CD4-positive, alpha-beta T cell treated with Interleukin-15 for 1 hour (primary cell): ENCODE results near the gene GOT2.
A peak's percentile ranks its signal among the peaks of the same experiment; 100 is the strongest.
"Not testable (repeated sequence)": the region's sequence is repeated elsewhere in the genome, so short reads cannot be mapped to it uniquely, and the experiment has no call there.

ENCODE experiments used
- DNase-seq: peaks from one replicate; pipeline ENCODE4 v3.0.0-alpha.2; 2020

Gene GOT2

DNA sequence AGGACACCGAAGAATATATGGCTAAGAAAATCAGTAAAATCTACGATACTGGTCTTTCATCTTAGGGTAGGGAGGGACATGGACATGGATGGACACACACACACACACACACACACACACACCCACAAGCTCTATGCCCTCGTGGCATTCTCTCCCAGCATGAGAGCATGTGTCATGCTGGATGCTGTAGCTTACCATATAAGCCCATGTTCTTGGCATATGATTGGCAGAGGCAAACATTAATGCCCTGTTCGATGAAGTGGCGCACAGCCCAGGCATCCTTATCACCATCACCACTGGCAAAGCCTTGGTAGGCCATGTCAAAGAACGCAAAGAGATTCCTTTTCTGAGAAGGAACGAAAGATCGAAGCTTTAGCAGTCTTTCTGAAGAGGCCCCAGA is 17.6 kb downstream of the GOT2 start:
- DNase-seq: no peak

DNA sequence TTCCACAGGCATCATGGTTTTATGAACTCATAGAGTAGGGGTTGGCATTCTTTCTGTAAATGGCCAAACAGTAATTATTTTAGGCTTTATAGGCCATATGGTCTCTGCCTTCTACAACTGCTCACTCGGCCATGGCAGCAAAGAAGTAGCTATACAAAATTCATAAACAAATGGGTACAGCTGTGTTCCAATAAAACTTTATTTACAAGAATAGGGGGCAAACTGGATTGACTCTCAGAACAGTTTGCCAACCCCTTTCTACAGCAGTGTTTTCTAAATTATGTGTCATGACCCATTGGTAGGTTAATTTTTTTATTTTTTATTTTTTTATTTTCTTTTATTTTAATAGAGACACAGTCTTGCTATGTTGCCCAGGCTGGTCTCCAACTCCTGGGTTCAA is 20.4 kb downstream of the GOT2 start:
- no peak for DNase-seq

DNA sequence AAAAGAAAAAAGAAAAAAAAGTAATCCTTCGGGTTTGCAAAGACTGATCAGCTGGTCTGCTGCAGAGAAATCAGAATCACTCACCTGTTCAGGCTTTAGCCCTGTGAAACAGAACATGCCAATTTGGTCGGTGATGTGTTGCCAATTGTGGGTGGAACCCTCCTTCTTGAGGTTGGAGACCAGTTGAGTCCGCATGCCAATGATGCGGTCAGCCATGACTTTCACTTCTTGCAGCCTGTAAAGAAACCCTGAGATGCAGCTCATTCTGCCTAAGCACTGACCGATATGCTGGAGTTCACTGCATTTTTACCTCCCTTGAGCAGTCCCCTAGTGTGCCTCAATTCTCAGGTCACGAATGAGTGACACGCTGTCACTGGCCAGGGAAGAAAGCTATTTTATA is 24.8 kb downstream of the GOT2 start:
- DNase-seq: no peak

DNA sequence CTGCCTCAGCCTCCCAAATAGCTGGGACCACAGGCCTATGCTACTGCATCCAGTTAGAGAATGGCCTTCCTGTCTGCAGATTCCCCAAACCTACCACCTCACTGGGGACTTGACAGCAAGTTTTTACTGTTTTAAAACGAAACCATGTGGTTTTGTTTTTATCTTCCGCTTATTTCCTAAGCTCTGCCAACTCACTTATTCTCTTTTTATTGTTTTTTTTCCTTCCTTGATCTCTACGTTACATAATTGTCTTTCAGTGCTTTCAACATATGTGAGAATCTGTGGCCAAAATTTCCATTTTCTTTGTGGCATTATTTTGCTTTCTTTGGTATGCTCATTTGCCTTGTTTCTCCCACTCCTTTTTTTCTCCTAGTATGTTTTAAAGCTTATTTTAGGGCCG is 35.0 kb downstream of the GOT2 start:
- DNase-seq: no peak

DNA sequence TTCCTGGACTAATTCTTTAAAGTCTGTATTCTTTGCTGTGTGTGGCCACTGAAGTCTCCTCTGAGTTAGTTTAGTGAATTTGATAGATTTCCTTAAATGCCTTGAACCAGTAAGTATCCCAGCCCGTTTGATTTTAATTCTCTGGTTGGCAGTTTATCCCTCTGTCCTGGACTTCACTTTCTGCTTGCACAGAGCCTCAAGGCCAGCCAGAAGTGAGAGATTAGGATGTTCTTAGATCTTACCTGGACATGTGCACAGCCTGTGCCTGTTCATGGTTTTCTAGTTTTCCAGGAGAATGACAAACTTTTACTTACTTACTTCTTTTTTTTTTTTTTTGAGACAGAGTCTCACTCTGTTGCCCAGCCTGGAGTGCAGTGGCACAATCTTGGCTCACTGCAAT is 38.7 kb downstream of the GOT2 start:
- DNase-seq: no peak

DNA sequence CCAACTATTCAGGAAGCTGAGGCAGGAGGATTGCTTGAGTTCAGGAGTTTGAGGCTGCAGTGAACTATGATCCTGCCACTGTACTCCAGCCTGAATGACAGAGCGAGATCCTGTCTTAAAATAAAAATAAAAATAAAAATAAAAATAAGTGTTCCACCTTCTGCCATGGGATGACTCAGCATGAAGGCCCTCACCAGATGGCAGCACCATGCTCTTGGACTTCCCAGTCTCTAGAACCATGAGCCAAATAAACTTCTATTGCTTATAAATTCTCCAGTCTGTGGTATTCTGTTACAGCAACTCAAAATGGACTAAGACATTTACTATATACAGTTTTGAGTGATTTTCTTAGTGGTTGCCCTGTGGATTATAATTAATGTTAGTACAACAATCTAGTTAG is 41.7 kb downstream of the GOT2 start:
- DNase-seq: no peak

DNA sequence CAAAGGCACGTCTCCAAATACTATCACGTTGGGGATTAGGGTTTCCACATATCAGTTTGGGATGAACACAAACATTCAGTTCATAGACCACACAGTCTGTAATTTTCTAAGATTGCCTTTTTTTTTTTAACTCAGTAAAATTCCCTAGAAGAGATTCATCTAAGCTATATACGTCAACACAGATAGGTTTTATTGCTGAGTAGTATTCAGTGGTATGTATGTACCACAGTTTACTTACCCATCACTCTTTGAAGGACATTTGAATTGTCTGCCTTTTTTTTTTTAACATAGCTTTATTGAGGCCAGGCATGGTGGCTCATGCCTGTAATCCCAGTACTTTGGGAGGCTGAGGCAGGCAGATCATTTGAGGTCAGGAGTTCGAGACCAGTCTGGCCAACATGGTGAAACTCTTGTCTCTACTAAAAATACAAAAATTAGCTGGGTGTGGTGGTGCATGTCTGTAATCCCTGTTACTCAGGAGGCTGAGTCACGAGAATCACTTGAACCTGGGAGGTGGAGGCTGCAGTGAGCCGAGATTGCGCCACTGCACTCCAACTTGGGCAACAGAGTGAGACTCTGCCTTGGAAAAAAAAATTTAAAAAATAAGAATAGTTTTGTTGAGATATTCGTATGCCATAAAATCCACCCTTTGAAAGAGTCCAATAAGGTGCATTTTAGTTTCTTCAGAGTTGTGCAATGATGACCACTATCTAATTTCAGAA is 47.0 kb downstream of the GOT2 start:
- DNase-seq: not testable (repeated sequence)

DNA sequence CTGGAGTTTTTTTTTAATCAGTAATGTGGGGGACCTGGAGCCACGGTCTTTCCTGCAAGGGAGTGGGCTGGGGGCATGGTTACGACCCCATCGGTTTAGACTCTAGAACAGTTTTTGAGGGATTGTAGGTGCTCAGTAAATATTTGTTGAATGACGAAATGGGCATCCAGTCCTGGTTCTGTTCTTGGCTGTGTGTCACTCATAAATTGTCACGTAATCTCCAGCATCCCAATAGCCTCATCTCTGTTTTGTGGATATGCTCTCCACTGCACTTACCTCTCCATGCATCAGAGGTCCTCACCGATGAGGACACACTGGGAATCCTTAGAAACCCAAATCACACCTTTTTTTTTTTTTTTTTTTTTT is 49.0 kb downstream of the GOT2 start:
- DNase-seq: no peak

DNA sequence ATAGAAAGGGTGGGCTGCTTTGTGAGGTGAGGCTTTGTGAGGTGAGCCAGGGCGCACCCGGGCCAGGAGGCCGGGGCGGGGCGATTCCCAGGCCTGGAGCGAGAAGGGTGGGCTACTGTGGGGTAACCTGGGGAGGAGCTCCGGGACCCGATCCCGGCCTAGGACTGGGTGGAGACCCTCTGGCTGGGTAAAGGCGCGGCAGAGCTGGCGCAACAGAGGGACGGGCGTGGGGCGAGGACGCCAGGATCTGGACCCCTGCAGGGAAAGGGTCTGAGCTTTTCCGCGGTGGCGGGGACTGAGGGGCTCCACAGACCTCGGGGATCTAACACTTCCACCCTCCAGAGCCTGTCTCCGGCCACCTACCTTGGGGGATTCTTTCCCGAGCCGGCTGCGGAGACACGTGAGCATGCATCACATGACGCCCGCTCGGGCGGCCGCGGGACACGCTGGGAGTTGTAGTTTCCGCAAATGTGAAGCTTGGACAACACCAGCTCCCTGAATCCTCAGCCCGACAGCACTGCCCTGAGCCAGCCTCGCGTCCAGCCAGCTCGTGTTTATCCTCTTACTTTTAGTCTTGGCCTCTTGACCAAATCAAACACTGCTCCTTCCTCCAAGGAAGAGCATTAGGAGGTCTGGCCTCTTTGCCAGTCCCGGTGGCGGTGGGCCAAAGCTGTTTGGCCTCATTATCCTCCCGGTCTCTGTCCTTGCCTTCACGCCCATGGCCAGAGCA is 49.6 kb downstream of the GOT2 start, which contains the start of gene SLC38A7:
SLC38A7 (minus strand) TSS at position 417 of the 730 bp plus-strand sequence. CDS start 4,644 bp downstream, outside the sequence.
- peak; percentile 77 for DNase-seq

DNA sequence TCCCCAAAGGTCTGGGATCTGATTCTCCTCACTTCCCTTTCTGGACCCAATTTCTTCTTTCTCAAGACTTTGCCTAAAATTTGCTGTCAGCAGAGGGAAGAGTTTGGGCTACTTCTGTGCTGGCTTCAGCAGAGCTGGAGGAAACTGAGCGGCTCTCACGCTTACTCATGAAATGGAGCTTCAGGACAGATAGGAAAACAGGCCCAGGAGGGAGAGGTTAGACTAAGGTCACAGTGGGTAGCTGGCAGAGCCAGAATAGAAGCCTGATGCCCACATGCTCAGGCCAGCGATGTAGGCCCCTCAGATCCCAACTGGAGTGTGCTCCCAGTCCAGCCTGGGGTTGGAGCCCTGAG is 50.1 kb downstream of the GOT2 start:
- no peak for DNase-seq

DNA sequence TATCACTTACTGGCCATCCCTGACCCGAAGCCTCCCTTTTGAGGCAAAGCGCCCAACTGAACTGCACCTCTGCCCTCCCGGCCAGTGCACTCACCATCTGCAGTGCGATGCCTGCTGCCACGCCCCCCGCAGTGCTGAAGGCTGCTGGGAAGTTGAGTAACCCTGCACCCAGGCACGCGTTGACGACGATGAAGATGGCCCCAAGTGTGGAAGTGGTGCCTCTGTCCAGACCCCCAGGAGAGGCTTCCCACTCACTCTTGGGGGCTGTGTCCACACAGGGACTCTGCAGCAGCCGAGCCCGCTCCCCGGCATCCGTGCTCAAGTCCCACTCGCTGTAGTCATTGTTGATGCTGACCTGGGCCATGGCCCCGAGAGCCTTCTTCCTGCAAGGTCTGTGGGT is 54.4 kb downstream of the GOT2 start:
- no peak for DNase-seq

DNA sequence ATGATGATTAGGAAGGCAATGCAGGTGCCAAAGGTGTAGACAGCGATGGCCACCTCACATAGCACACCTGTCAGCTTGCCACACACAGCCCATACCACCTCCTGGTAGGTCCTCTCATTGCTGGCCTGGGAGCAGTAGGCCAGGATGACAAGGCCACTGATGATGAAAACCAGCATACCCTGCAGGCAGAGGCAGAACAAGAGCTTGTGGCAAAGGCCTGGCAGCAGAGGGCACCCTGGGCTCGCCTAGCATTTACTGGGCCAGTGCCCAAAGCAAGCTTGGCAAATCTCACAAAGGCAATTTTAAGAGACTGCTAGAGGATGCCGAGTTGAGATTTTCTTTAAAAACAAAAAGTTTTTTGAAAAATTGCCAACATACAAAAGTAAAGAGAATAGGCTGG is 55.4 kb downstream of the GOT2 start:
- DNase-seq: no peak

DNA sequence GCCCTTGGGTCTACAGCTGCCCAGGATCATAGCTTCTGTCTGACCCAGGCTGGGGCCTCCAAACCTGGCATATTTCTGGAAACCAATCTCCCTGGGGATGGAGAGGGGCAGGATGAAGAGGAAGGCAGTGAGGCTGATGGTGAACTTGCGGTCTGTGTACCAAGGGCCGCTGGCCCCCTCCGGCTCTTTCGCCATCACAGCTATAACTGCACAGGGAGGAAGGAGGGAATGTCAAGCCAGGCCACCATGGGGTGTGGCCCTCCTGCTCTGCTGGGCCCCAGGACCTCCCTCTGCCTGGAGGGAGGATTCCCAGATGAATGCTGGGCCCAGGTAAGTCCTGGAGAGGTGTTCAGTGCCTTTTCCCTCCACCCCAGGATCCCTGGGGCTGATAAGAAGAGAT is 55.8 kb downstream of the GOT2 start:
- no peak for DNase-seq

DNA sequence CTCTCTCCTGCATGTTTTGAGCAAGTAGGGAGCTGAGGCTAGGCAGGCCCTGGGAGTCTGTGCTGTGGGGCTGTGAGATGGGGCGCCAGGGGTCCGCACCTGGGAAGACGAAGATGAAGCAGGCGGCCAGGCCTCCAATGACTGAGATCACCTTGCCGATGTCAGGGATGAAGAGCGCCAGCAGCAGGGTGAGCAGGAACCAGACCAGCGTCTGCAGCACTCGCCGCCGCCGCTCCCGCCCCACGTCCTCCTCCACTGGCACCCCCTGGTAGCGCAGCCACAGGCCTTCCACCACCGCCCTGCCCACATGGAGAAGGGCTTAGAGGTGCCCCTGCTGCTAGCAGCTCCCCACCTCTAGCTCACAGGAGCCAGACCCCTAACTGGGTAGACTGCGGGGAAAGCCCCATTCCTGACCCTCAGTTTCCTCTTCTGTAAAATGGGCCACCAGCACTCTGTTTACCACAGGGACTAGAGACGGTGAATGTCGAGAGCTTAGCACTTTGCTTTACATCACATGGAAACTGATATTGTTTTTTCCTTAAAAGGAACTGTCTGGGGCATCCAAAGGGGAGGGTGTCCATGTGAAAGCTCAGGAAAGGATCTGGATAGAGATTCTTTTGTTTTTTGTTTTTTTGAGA is 63.1 kb downstream of the GOT2 start:
- DNase-seq: no peak

DNA sequence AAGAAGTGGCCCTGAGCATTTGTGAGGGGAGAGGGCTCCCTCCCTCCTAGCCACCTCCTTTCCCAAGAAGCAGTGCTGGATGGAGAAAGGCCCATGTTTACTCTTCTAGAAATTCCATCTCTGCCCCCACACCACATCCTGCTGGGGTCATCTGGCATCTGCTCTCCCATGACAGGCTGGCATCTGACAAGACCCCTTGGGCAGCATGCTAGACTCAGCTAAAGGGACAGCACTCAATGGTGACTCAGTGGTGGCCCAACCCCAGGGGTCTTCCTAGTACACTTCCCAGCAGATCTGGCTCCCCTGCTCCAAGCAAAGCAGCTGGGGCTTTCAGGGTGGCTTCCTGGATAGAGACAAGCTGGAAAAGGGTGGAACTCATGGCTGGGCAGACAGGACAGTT is 63.9 kb downstream of the GOT2 start:
- DNase-seq: no peak

DNA sequence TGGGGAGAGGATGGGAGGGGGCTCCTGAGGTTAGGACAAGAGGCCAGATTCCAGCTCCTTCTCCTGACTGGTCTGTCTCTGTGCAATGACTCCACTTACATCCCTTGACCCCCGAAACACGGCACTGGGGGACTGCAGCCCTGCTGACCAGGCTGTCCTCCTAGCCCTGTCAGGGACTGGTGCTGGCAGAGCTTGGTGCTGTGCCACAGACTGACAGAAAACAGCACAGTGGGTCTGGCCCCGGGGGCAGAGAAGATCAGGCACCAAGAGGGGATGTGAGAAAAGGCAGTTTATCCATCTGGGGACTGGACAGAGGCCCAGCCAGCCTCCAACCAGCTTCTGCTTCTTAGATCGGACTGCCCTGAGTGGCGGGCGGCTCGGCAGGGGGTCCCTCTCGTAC is 68.9 kb downstream of the GOT2 start:
- DNase-seq: no peak

DNA sequence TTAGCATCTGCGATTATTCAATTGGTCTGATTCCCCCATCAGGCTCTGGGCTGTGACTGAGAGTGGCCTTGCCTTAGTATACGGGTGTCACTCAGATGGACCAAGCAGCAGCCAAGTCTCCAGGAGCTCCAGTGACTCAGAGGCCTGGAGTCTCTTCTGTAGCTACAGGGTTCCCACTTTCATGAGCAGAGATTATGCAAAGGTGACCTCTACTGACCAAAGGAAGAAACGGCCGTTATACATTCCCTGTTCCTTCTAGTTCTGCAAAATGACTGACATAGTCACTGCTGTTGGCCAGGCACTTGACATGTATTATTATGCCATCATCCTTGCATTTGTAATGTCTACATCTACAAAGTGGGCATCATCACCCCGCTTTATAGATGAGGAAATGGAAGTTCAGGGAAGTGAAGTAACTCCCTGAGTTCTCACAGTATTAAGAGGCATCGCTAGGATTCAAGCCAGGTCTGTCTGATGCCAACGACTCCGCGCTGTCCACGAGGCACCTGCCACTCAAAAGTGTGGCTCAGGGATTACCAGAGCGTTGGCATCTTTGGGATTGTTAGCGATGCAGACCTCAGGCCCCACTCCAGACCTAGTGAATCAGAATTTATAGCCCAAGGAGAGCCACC is 72.8 kb downstream of the GOT2 start:
- peak; percentile 41 for DNase-seq

DNA sequence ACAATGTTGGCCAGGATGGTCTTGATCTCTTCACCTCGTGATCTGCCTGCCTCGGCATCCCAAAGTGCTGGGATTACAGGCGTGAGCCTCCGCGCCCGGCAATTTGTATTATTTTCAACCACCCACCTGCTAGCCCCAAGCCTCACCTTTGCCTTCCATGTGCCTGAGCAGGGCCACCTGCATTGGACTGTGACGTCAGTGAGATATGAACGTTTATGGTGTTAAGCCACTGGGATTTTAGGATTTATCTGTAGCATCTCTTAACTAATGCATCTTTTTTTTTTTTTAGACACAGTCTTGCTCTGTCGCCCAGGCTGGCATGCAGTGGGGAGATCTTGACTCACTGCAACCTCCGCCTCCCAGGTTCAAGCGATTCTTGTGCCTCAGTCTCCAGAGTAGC is 74.2 kb downstream of the GOT2 start:
- DNase-seq: not testable (repeated sequence)

DNA sequence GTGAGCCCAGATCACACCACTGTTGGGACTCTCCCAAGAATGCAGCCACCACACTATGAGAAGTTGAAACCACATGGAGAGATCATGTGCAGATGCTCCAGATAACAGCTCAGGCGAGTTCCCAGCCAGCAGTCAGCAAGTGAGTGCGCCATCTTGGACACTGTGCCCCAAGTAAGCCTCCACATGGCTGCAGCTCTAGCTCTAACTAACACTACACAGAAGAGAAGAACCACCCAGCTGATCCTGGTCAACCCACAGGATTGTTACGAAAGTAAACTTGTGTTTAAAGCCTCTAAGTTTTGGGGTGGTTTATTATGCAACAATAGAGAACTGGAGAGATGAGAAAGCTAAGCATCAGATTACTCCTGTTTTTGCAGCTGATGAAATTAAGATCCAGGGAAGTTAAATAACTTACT is 75.3 kb downstream of the GOT2 start:
- no peak for DNase-seq
